RCC 7860 (cell line): ENCODE results near the gene ARTN.
A peak's percentile ranks its signal among the peaks of the same experiment; 100 is the strongest.

ENCODE experiments used
- DNase-seq: peaks from one replicate; pipeline ENCODE4 v3.0.0-alpha.2; 2015; ENCODE audit warnings: low spot score
- FAIRE-seq: peaks from 2 replicates; lab custom pipeline; 2012; peaks lifted over from hg19 to GRCh38; lab: Jason Lieb, UNC

ARTN gene

GRCh38 chr1:43946236-43947060, 12.8 kb downstream of the ARTN start, which contains the start of gene IPO13:
Gene IPO13 (plus strand): TSS chr1:43946950. CDS start chr1:43947601, 651 bp downstream.
- DNase-seq (peak; percentile 93), FAIRE-seq (peak; percentile 68)

GRCh38 chr1:43947061-43947873, 13.7 kb downstream of the ARTN start:
- no peak for FAIRE-seq
- no peak for DNase-seq

- DNase-seq: no peak
Observed at GRCh38 chr1:43947874-43948437, 14.4 kb downstream of the ARTN start.

GRCh38 chr1:43949678-43950077, 16.1 kb downstream of the ARTN start:
- no peak for DNase-seq
- FAIRE-seq: no peak

More at GRCh38 chr1:43947874-43948437, 14.4 kb downstream of the ARTN start:
- FAIRE-seq: no peak

GRCh38 chr1:43951021-43951985, 17.7 kb downstream of the ARTN start:
- DNase-seq (peak; percentile 69), FAIRE-seq (peak; percentile 94)

- FAIRE-seq: no peak
Observed at GRCh38 chr1:43952731-43953346, 19.2 kb downstream of the ARTN start.

GRCh38 chr1:43953361-43953760, 19.8 kb downstream of the ARTN start:
- no peak for FAIRE-seq
- no peak for DNase-seq

More at GRCh38 chr1:43952731-43953346, 19.2 kb downstream of the ARTN start:
- peak; percentile 25 for DNase-seq

GRCh38 chr1:43954036-43954435, 20.4 kb downstream of the ARTN start:
- FAIRE-seq: no peak
- no peak for DNase-seq

- DNase-seq: no peak
- FAIRE-seq: no peak
Observed at GRCh38 chr1:43956234-43956633, 22.6 kb downstream of the ARTN start.

- no peak for FAIRE-seq
- no peak for DNase-seq
Observed at GRCh38 chr1:43957407-43958040, 23.9 kb downstream of the ARTN start.

GRCh38 chr1:43958351-43959255, 25.0 kb downstream of the ARTN start:
- FAIRE-seq: no peak

GRCh38 chr1:43960798-43961197, 27.2 kb downstream of the ARTN start:
- FAIRE-seq: no peak
- no peak for DNase-seq

More at GRCh38 chr1:43958351-43959255, 25.0 kb downstream of the ARTN start:
- DNase-seq: no peak

GRCh38 chr1:43961692-43962091, 28.1 kb downstream of the ARTN start:
- FAIRE-seq (no peak), DNase-seq (no peak)

GRCh38 chr1:43962324-43962723, 28.7 kb downstream of the ARTN start:
- no peak for DNase-seq
- FAIRE-seq: no peak

- FAIRE-seq (no peak), DNase-seq (no peak)
Observed at GRCh38 chr1:43963006-43963405, 29.4 kb downstream of the ARTN start.

GRCh38 chr1:43963890-43964289, 30.3 kb downstream of the ARTN start:
- no peak for FAIRE-seq
- no peak for DNase-seq

- DNase-seq (no peak), FAIRE-seq (no peak)
Observed at GRCh38 chr1:43965316-43965715, 31.7 kb downstream of the ARTN start.

- no peak for DNase-seq
- no peak for FAIRE-seq
Observed at GRCh38 chr1:43968348-43968948, 34.8 kb downstream of the ARTN start.
